ENCODE results near the gene ZXDC.

The ZXDC gene

DNA sequence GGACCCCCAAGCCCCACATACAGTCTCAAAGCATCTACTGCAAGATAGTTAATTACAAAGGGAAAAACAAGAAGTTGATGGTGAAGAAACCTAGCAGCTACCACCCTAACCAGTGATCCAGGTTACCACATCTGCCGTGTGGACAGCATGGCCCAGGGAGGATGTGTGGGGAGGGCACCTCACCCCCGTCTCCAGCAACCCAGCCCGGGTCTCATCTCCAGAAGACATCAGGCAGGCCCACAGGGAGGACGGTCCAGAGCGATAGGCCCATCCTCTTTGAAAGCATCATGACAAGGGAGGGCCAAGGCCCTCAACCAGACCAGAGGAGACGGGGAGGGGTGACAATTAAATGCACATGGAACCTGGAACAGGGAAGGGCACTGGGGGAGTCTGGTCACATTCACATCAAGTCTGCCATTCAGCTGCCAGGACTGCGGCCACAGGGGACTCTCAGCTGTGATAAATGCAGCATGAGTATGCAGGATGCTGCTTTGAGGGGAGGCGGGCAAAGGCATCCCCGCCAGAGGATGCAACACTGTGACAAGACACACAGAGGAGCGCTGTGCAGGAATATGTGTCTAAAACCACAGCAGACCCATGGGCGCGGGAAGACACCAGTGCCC lies 18.8 kb downstream of the ZXDC start:
- no peak for TF ChIP-seq ZFX (IDR thresholded peaks at IDR 0.05; ENCODE audit: borderline replicate concordance)
- TF ChIP-seq, protein P1, sequence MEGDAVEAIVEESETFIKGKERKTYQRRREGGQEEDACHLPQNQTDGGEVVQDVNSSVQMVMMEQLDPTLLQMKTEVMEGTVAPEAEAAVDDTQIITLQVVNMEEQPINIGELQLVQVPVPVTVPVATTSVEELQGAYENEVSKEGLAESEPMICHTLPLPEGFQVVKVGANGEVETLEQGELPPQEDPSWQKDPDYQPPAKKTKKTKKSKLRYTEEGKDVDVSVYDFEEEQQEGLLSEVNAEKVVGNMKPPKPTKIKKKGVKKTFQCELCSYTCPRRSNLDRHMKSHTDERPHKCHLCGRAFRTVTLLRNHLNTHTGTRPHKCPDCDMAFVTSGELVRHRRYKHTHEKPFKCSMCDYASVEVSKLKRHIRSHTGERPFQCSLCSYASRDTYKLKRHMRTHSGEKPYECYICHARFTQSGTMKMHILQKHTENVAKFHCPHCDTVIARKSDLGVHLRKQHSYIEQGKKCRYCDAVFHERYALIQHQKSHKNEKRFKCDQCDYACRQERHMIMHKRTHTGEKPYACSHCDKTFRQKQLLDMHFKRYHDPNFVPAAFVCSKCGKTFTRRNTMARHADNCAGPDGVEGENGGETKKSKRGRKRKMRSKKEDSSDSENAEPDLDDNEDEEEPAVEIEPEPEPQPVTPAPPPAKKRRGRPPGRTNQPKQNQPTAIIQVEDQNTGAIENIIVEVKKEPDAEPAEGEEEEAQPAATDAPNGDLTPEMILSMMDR (IDR thresholded peaks at IDR 0.05) = no peak
- H3K27ac ChIP-seq = no peak overlapping the region

DNA sequence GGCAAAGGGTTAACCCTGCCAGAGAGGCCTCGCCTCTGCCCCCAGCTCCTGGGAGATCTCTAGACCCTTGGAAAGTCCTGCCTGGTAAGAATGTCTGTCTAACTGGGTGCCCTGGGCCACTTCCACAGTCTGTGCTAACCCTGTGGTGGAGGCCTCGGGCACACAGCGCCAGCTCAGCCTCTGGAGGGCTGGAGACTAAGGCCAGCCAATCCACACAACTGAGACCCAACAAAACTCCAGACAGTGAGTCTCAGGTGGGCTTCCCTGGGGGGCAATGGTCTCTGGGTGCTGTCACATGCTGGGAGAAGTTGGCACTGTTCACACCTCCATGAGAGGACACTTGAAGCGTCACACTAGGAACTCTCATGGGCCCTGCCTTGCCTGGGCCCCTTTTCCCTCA lies 19.5 kb downstream of the ZXDC start:
- no peak overlapping the region for H3K27ac ChIP-seq

GRCh38 chr3:126454437-126455198 lies 21.1 kb downstream of the ZXDC start:
- TF ChIP-seq, protein P1 (IDR thresholded peaks at IDR 0.05) = no peak
- TF ChIP-seq ZFX (IDR thresholded peaks at IDR 0.05; ENCODE audit: borderline replicate concordance) = no peak
- H3K27ac ChIP-seq = no peak overlapping the region

More for the DNA sequence above, 19.5 kb downstream of the ZXDC start:
- TF ChIP-seq, protein P1 (IDR thresholded peaks at IDR 0.05) = no peak
- no peak for TF ChIP-seq ZFX (IDR thresholded peaks at IDR 0.05; ENCODE audit: borderline replicate concordance)

DNA sequence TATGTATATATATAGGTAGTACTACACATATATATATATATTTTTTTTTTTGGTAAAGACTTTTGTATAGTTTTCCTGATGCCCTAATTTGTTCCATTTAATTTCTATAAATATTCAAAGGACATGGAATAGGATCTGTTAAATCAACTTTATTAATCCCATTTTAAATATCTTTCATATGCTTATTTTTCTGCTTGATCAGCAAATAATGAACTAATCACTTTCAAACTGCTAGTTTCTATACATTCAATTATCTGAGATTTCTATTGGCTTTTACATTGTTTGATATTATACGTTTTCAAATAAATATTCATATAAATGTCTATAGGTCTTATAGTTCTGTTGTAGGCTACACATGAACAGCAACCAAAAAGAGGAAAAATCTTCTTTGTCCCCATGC lies 21.7 kb downstream of the ZXDC start:
- no peak overlapping the region for H3K27ac ChIP-seq
- TF ChIP-seq ZFX (IDR thresholded peaks at IDR 0.05; ENCODE audit: borderline replicate concordance) = no peak
- TF ChIP-seq, protein P1 (IDR thresholded peaks at IDR 0.05) = no peak

GRCh38 chr3:126452213-126452612 lies 23.5 kb downstream of the ZXDC start:
- H3K27ac ChIP-seq = no peak overlapping the region
- no peak for TF ChIP-seq ZFX (IDR thresholded peaks at IDR 0.05; ENCODE audit: borderline replicate concordance)
- TF ChIP-seq, protein P1 (IDR thresholded peaks at IDR 0.05) = no peak

GRCh38 chr3:126451511-126451910 lies 24.2 kb downstream of the ZXDC start:
- TF ChIP-seq ZFX (IDR thresholded peaks at IDR 0.05; ENCODE audit: borderline replicate concordance) = no peak
- TF ChIP-seq, protein P1 (IDR thresholded peaks at IDR 0.05) = no peak
- no peak overlapping the region for H3K27ac ChIP-seq

- no peak overlapping the region for H3K27ac ChIP-seq
- no peak for TF ChIP-seq ZFX (IDR thresholded peaks at IDR 0.05; ENCODE audit: borderline replicate concordance)
- TF ChIP-seq, protein P1 (IDR thresholded peaks at IDR 0.05) = no peak
These were observed 24.9 kb downstream of the ZXDC start for GRCh38 chr3:126450744-126451143.

Measured in 22Rv1 (cell line).